Measurements from ENCODE around the gene SULF2. TPM values are rescaled to one million over a fixed set of nuclear protein-coding genes. Genes with fewer than 3 reads are reported as not detected.

Gene SULF2
- total RNA-seq, 2 experiments from 2014 or later, result 0.96 to 1.3 TPM

DNA sequence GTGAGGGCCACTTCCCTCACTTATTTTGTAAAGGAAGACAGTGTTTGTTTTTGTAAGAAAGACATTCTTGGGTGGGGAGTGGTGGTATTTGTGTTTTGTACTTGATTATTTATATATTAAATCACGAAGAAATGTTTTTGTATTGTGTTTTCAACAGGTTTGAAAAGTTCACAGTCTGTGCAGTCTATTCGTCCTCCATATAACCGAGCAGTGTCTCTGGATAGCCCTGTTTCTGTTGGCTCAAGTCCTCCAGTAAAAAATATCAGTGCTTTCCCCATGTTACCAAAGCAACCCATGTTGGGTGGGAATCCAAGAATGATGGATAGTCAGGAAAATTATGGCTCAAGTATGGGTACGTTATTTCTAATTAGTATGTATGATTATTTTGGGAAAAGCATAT, 146.4 kb downstream of the SULF2 start:
- peaks cover 48% of the 10 kb centered on the region for H3K36me3 Mint-ChIP-seq (ENCODE audit: low read depth)
- H3K4me1 Mint-ChIP-seq (ENCODE audit: low read depth), result no peaks in the 10 kb centered on the region
- CTCF ChIA-PET, result no interaction called here
- no peaks in the 10 kb centered on the region for H3K27me3 Mint-ChIP-seq (ENCODE audit: low read depth)
- H3K27ac Mint-ChIP-seq, result no peak overlapping the region
- H3K4me3 Mint-ChIP-seq, result no peak overlapping the region
- intact Hi-C loops (cut with micrococcal nuclease), result no loop called here
- H3K9me3 Mint-ChIP-seq, result no peaks in the 10 kb centered on the region
- no peak for DNase-seq

- intact Hi-C loops (cut with micrococcal nuclease), result no loop called here
- no peak overlapping the region for H3K27ac Mint-ChIP-seq
- H3K4me3 Mint-ChIP-seq, result no peak overlapping the region
- no peaks in the 10 kb centered on the region for H3K27me3 Mint-ChIP-seq (ENCODE audit: low read depth)
- peaks cover 1% of the 10 kb centered on the region for H3K4me1 Mint-ChIP-seq (ENCODE audit: low read depth)
- CTCF ChIA-PET, result interaction anchor here (0.7 to 0.8 kb wide), 2 partner anchors 251 to 363 kb away, joined by 3 to 4 read pairs; no protein-coding TSS in a partner anchor
- DNase-seq, result no peak
- peaks cover 45% of the 10 kb centered on the region for H3K36me3 Mint-ChIP-seq (ENCODE audit: low read depth)
- no peaks in the 10 kb centered on the region for H3K9me3 Mint-ChIP-seq
Measured at GRCh38 chr20:47635256-47635655, 150.0 kb downstream of the SULF2 start.

GRCh38 chr20:47631078-47631477, 154.2 kb downstream of the SULF2 start:
- peaks cover 32% of the 10 kb centered on the region for H3K36me3 Mint-ChIP-seq (ENCODE audit: low read depth)
- no peak overlapping the region for H3K4me3 Mint-ChIP-seq
- CTCF ChIA-PET, result interaction anchor here (1.0 kb wide), 1 partner anchor 247 kb away, joined by 4 read pairs; no protein-coding TSS in a partner anchor
- H3K27ac Mint-ChIP-seq, result no peak overlapping the region
- no peaks in the 10 kb centered on the region for H3K9me3 Mint-ChIP-seq
- no peak for DNase-seq
- H3K4me1 Mint-ChIP-seq (ENCODE audit: low read depth), result peaks cover 1% of the 10 kb centered on the region
- intact Hi-C loops (cut with micrococcal nuclease), result no loop called here
- H3K27me3 Mint-ChIP-seq (ENCODE audit: low read depth), result no peaks in the 10 kb centered on the region

DNA sequence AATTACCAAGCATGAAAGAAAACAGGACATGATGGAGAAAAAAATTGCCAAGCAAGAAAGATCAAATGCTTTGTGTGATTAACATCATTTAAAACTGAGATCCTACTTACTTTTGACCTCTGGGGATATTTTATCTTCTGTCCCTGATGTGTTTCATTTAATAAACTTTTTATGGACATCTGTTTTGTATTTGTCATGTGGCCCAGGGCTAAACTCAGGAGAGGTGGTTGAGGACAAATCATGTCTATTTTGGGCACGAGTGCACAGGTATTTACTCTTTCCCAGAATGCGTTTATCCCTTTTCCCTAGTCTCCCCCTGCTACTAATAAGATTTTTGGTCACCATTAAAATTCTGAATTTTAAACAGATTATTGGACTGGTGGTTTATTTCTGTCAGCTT, 155.4 kb downstream of the SULF2 start:
- peaks cover 5% of the 10 kb centered on the region for H3K4me1 Mint-ChIP-seq (ENCODE audit: low read depth)

GRCh38 chr20:47627540-47627939, 157.7 kb downstream of the SULF2 start:
- Mint-ChIP-seq H3K4me3 (no peak overlapping the region), H3K36me3 (ENCODE audit: low read depth) (peaks cover 34% of the 10 kb centered on the region), H3K9me3 (no peaks in the 10 kb centered on the region), H3K27ac (no peak overlapping the region), H3K4me1 (ENCODE audit: low read depth) (peaks cover 9% of the 10 kb centered on the region), H3K27me3 (ENCODE audit: low read depth) (no peaks in the 10 kb centered on the region)
- intact Hi-C loops (cut with micrococcal nuclease), result no loop called here
- DNase-seq, result no peak
- CTCF ChIA-PET, result no interaction called here

More for the DNA sequence above, 155.4 kb downstream of the SULF2 start:
- no peak overlapping the region for H3K27ac Mint-ChIP-seq
- peaks cover 32% of the 10 kb centered on the region for H3K36me3 Mint-ChIP-seq (ENCODE audit: low read depth)
- no peak overlapping the region for H3K4me3 Mint-ChIP-seq
- no peaks in the 10 kb centered on the region for H3K9me3 Mint-ChIP-seq
- CTCF ChIA-PET, result no interaction called here
- no peak for DNase-seq
- intact Hi-C loops (cut with micrococcal nuclease), result no loop called here
- no peaks in the 10 kb centered on the region for H3K27me3 Mint-ChIP-seq (ENCODE audit: low read depth)

DNA sequence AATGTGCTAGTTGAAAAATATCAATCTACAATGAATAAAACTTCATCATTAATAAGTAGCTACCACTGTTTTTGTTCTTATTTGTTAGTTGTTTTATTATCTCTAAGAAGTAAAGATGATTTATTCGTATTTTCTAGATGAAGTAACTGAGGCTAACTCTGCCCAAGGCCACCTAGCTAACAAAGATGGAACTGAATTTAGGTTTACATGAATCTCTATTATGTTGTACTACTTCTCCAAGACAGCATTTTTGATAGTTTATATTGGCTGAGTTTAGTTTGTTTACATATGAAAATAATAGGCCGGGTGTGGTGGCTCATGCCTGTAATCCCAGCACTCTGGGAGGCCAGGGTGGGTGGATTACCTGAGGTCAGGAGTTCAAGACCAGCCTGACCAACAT, 162.1 kb downstream of the SULF2 start:
- CTCF ChIA-PET, result interaction anchor here (0.6 to 3.0 kb wide), 6 partner anchors 11 to 392 kb away, joined by 3 to 20 read pairs (median 3); no protein-coding TSS in a partner anchor
- intact Hi-C loops (cut with micrococcal nuclease), result loop anchor here (5.0 kb wide), 1 partner anchor 211 kb away; no protein-coding TSS in a partner anchor

DNA sequence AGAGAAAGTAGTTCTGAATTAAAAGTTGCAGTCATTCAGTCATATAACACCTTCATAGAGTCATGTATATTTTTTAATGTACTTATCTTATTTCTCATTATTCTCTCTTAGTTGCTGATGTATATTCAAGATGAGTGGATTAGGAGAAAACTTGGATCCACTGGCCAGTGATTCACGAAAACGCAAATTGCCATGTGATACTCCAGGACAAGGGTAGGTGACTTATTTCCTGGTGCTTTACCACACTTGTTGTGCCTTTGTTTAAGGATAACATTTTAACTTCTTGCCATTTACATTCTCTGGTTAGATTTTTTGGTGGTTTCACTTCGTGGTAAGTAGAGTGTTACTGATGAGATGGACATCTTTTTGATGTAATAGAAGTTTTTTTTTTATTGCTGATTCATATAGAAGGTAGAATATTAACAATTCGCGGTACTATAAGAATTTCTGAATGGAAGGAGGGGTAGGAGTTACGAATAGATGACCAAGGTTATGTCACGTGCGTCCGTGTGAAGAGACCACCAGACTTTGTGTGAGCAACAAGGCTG, 163.1 kb downstream of the SULF2 start:
- H3K27me3 Mint-ChIP-seq (ENCODE audit: low read depth), result no peaks in the 10 kb centered on the region
- H3K27ac Mint-ChIP-seq, result no peak overlapping the region
- CTCF ChIA-PET, result interaction anchor here (0.6 to 3.7 kb wide), 10 partner anchors 13 to 426 kb away, joined by 3 to 31 read pairs (median 6); no protein-coding TSS in a partner anchor
- no peaks in the 10 kb centered on the region for H3K9me3 Mint-ChIP-seq
- no peak overlapping the region for H3K4me3 Mint-ChIP-seq
- DNase-seq, result no peak
- peaks cover 24% of the 10 kb centered on the region for H3K36me3 Mint-ChIP-seq (ENCODE audit: low read depth)
- H3K4me1 Mint-ChIP-seq (ENCODE audit: low read depth), result peaks cover 24% of the 10 kb centered on the region
- intact Hi-C loops (cut with micrococcal nuclease), result loop anchor here (5.0 kb wide), 1 partner anchor 210 kb away; no protein-coding TSS in a partner anchor

More for the DNA sequence above, 162.1 kb downstream of the SULF2 start:
- DNase-seq, result no peak
- peaks cover 27% of the 10 kb centered on the region for H3K36me3 Mint-ChIP-seq (ENCODE audit: low read depth)
- H3K27ac Mint-ChIP-seq, result no peak overlapping the region
- H3K4me3 Mint-ChIP-seq, result no peak overlapping the region
- no peaks in the 10 kb centered on the region for H3K9me3 Mint-ChIP-seq
- H3K4me1 Mint-ChIP-seq (ENCODE audit: low read depth), result peaks cover 22% of the 10 kb centered on the region
- no peaks in the 10 kb centered on the region for H3K27me3 Mint-ChIP-seq (ENCODE audit: low read depth)

- DNase-seq, result peak; percentile 22
- H3K4me1 Mint-ChIP-seq (ENCODE audit: low read depth), result peaks cover 33% of the 10 kb centered on the region
- intact Hi-C loops (cut with micrococcal nuclease), result loop anchor here (1.0 to 5.0 kb wide), 5 partner anchors 118 to 425 kb away; no protein-coding TSS in a partner anchor
- CTCF ChIA-PET, result interaction anchor here (0.6 to 3.7 kb wide), 17 partner anchors 8 to 425 kb away, joined by 3 to 31 read pairs (median 5); partner anchors contain the start of genes NCOA3 and ZMYND8
- peaks cover 27% of the 10 kb centered on the region for H3K36me3 Mint-ChIP-seq (ENCODE audit: low read depth)
- H3K4me3 Mint-ChIP-seq, result no peak overlapping the region
- no peaks in the 10 kb centered on the region for H3K27me3 Mint-ChIP-seq (ENCODE audit: low read depth)
- H3K9me3 Mint-ChIP-seq, result no peaks in the 10 kb centered on the region
- peak overlapping the region; percentile 13 for H3K27ac Mint-ChIP-seq
Measured at GRCh38 chr20:47620808-47621805, 164.2 kb downstream of the SULF2 start.

GRCh38 chr20:47618479-47618878, 166.8 kb downstream of the SULF2 start:
- Mint-ChIP-seq H3K4me1 (ENCODE audit: low read depth) (peaks cover 41% of the 10 kb centered on the region), H3K4me3 (no peak overlapping the region), H3K27ac (peak overlapping the region; percentile 30), H3K9me3 (no peaks in the 10 kb centered on the region), H3K36me3 (ENCODE audit: low read depth) (peaks cover 15% of the 10 kb centered on the region), H3K27me3 (ENCODE audit: low read depth) (no peaks in the 10 kb centered on the region)
- intact Hi-C loops (cut with micrococcal nuclease), result no loop called here
- CTCF ChIA-PET, result interaction anchor here (3.0 to 3.7 kb wide), 2 partner anchors 344 to 346 kb away, joined by 8 to 31 read pairs; no protein-coding TSS in a partner anchor
- no peak for DNase-seq

DNA sequence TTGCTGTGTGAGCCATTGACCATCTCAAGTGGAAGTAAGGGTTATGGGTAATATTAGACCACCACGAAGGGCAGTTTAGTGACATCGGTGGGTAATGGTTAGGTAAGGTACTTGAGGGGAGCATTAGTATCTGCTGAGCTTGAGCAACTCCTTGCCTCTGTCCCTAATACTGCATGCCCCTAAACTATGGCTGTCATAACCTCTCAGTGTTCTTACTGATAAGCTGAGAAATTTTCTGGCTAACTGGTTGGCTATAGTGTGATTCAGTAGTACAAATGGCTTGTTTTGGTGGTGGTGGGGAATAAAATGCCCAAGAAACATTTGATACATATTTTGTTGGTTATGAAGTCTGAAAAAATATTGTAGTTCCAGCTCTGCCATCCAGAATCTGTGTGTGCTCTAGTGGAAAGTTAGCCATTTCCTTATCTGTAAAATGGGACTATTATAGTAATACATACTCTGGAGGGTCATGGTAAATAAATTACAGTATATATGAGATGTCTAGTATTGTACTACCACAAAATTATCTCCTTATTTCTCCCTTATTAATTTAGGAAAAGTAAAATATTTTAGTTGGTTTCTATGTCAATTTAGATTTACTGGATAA, 170.5 kb downstream of the SULF2 start:
- intact Hi-C loops (cut with micrococcal nuclease), result loop anchor here (5.0 kb wide), 2 partner anchors 38 to 258 kb away; partner anchors contain the start of gene ZMYND8
- Mint-ChIP-seq H3K36me3 (ENCODE audit: low read depth) (peaks cover 12% of the 10 kb centered on the region), H3K4me3 (no peak overlapping the region), H3K27ac (peak overlapping the region; percentile 51), H3K27me3 (ENCODE audit: low read depth) (no peaks in the 10 kb centered on the region), H3K4me1 (ENCODE audit: low read depth) (peaks cover 59% of the 10 kb centered on the region), H3K9me3 (no peaks in the 10 kb centered on the region)
- DNase-seq, result no peak
- CTCF ChIA-PET, result interaction anchor here (0.8 to 1.9 kb wide), 5 partner anchors 158 to 418 kb away, joined by 3 to 9 read pairs (median 5); no protein-coding TSS in a partner anchor

- H3K27me3 Mint-ChIP-seq (ENCODE audit: low read depth), result no peaks in the 10 kb centered on the region
- peaks cover 77% of the 10 kb centered on the region for H3K4me1 Mint-ChIP-seq (ENCODE audit: low read depth)
- no peaks in the 10 kb centered on the region for H3K9me3 Mint-ChIP-seq
- no peak for DNase-seq
- no peak overlapping the region for H3K4me3 Mint-ChIP-seq
- intact Hi-C loops (cut with micrococcal nuclease), result loop anchor here (5.0 kb wide), 2 partner anchors 35 to 255 kb away; partner anchors contain the start of gene ZMYND8
- peaks cover 18% of the 10 kb centered on the region for H3K36me3 Mint-ChIP-seq (ENCODE audit: low read depth)
- CTCF ChIA-PET, result interaction anchor here (2.8 kb wide), 1 partner anchor 229 kb away, joined by 10 read pairs; no protein-coding TSS in a partner anchor
- peak overlapping the region; percentile 96 for H3K27ac Mint-ChIP-seq
Measured at GRCh38 chr20:47612670-47613069, 172.6 kb downstream of the SULF2 start.

Data from activated naive CD4-positive, alpha-beta T cell treated with anti-CD3 and anti-CD28 coated beads for 36 hours (primary cell).